Fibroblast of lung (primary cell): ENCODE results near the gene ZNF568.
A peak's percentile ranks its signal among the peaks of the same experiment; 100 is the strongest.

Experiments used
- CTCF ChIP-seq, 2 donors: IDR thresholded peaks in 1 of 2; conservative IDR thresholded peaks in 1 of 2; 1 replicate in 1 of 2; 2 replicates in 1 of 2; pipeline ENCODE4 v1.5.1; 2011 to 2012; ENCODE audit warnings: low read length in 2 of 2, control low read depth in 1 of 2, inconsistent platforms in 1 of 2, low read depth in 1 of 2, mild to moderate bottlenecking in 1 of 2
- EZH2 ChIP-seq: IDR thresholded peaks from 2 replicates; pipeline ENCODE4 v1.5.1; 2012; ENCODE audit warnings: low read length, control low read depth, mild to moderate bottlenecking; ENCODE audit errors: missing control alignments

DNA sequence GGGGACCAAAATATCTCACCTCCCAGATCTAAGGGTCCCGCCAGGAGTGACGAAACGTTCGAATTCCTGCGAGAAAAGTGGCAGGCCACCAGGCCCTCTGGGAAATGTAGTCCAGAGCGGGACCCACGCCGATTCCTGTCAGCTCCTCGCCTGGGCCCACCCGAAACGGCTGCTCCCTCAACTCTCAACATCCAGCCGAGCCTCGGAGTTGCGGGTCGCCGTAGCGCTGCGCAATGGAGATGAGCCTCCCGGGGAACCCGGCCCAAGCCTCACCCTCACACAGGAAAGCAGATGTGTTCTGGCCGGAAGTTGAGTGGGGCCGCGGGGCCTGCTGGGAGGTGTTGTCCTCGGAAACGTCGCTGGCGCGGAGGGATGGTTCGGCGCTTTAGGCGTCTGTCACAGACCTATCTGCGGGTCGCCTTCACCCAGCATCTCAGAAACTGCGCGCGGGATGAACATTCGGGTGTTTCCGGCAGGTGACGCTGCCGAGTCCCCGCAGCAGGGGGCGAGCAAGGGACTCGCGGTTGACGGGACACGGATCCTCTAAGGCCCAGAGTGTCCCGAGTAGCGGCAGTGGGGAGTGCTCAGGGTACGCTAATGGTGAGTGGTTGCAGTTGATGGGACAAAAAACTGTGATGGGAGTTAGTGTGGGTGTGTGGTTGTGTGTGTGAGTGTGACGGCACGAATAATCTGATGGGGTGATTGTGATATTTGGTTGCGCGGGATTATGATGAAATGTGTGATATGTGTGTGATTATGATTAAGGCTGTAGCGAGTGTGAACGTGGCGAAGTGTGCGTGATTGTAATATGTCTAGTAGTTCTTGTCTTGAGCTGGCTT, at the start of gene ZNF568, which contains the start of gene ZNF829:
- TF ChIP-seq CTCF (conservative IDR thresholded peaks at IDR 0.05 in 1 of 2, IDR thresholded peaks at IDR 0.05 in 1 of 2; ENCODE audit: low read depth in 1 of 2, low read length in 2 of 2), result peak; percentile 66 to 67
- TF ChIP-seq EZH2, result no peak
